Renal cortex interstitium (tissue), 11 donors: ENCODE results near the gene LEUTX. TPM values are rescaled to one million over a fixed set of nuclear protein-coding genes. Genes with fewer than 3 reads are reported as not detected.

ENCODE experiments used
- DNase-seq, 11 donors: peaks; one replicate each; pipeline ENCODE4 v3.0.0-alpha.2; 2013; ENCODE audit warnings: low read depth in 9 of 11, low spot score in 4 of 11; ENCODE audit errors: extremely low read depth in 1 of 11
- polyA plus RNA-seq, 3 donors: library from polyadenylated mRNA; unstranded; fragments of 120-200 nt; gene quantifications; one replicate each; pipeline ENCODE4 v1.2.1, GENCODE V29; 2013; ENCODE audit not compliant: insufficient read length in 3 of 3

Gene LEUTX
- polyA plus RNA-seq, 3 donors, result not detected

DNA sequence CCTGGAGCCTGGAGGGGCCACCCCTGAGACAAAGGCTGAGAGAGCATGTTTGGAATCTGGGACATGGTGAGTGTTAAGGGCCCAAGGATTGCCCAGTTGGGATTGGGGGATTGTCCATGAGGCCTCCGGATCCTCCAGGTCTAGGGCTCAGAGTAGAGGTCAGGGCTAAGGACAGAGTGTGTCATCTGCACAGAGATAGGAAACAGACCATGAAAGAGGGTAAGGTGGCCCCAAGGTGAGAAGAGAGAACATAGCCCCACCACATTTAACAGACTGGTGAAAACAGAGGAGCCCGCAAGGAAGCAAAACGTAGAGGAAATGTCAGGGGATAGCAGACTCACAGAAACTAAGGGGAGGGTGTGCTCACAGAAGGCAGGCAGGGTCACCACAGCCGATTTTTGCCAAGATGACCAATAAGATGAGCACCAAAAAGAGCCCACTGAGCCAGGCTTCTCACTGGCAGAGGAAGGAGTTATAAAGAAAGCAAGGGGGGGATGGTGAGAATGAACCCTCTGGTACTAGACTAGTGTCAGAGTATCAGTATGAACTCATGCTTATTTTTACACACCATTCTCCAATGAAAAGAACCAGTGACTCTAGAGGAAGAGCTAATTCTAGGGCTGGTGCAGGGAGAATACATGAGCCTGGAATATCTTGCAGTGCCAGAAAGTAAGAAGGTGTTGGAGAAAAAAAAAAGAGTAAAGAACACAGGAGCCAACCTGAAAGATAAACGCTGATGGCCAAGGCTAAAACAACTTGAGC lies 37.8 kb downstream of the LEUTX start:
- no peak for DNase-seq

DNA sequence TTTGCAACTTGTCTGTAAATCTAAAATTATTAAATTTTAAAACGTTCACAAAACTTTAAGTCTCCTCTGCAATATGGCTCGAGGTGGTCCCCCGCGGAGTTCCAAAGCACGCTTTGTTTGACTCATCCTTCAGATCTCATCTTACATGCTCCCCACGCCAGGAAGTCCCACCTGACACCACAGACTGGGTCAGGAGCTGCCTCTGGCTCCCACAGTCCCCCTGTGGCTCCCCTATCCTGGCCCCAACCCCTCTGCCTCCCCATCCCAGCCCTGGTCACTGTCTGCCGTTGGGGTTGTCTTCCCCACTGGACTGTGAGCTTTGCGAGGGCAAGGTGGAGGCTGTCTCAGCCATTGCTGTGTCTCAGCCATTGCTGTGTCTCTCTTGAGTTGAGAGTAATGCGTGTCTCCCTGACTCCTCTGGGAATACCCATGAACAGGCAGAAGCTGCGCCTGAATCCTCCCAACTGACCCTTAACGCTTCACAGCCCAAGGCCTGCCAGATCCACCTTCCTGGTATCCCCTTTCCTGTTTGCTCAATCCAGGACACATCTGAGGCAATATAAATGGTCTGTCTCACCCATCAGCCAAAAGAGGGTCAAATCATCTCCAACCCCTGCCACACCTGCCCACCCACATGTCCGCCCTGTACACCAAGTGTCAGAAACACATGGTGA lies 39.4 kb downstream of the LEUTX start:
- DNase-seq, result no peak

DNA sequence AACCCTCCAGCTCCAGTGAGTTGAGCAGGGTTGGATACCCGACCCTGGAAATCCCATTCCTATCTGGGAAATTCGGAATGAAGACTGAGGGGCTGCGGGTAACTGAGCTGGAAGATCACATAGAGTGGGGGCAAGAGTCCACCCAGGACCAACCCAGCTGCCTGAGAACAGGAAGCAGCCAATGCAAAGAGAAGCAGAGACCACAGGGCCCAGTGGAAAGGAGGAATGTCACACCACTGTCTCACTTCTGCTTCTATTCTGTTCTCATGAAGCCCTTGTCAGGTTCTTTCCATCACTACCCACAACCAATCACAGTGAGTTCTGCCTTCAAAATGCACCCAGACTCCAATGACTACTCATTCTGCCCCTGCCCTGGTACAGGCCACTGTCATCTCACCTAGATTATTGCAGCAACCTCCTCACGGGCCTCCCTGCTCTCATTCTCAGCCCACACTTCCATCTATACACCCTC lies 40.0 kb downstream of the LEUTX start:
- no peak for DNase-seq

DNA sequence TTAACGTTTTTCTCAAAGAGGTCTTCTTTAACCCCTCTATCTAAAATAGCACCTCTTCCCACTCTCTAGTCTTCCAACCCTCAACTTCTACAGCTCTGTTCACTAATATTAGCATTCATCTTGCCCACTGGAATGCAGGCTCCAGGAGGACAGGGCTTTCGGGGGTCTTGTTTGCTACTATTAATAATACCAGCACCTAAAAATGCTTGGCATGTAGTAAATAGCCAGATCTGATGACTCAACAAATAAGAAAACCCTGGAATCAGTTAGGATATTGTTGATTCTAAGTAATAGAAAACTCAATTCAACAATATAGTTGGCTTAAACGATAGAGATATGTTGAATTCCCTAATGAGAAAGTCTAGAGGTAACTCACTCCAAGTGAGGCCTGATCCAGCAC lies 41.1 kb downstream of the LEUTX start:
- DNase-seq, result no peak

DNA sequence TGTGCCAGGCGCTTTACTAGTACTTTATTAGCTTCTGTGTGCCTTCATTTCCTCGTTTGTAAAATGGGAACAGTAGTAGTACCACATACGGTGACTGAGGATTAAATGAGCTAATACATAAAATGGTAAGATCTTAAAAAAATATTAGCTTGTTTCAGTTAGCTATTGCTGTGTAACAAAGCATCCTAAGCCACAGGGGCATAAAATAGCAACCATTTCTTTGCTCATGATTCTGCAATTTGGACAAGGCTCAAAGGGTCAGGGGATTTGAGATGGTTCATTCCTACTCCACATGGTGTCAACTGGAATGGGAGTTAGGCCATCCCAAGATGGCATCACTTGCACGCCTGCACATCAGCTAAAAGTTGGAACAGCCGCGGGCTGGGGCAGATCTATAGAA lies 42.0 kb downstream of the LEUTX start:
- DNase-seq, result no peak

DNA sequence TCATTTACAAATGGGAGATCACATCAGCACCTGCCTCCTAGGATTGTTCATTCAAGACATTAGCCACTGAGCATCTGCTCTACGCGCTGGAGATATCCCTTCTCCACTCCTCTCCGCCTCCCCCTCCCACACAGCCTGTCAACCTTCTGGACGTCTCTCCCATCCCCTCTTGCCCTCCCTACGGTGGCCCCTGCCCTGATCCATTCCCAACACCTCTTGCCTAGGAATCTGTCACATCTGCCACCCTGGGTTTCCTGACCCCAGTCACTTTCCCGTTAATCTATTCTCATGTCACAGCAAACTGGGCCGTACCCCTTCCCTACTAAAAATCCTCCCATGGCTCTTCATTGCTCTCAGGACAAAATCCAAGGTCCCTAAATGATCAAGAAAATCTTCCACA lies 45.0 kb downstream of the LEUTX start:
- no peak for DNase-seq

DNA sequence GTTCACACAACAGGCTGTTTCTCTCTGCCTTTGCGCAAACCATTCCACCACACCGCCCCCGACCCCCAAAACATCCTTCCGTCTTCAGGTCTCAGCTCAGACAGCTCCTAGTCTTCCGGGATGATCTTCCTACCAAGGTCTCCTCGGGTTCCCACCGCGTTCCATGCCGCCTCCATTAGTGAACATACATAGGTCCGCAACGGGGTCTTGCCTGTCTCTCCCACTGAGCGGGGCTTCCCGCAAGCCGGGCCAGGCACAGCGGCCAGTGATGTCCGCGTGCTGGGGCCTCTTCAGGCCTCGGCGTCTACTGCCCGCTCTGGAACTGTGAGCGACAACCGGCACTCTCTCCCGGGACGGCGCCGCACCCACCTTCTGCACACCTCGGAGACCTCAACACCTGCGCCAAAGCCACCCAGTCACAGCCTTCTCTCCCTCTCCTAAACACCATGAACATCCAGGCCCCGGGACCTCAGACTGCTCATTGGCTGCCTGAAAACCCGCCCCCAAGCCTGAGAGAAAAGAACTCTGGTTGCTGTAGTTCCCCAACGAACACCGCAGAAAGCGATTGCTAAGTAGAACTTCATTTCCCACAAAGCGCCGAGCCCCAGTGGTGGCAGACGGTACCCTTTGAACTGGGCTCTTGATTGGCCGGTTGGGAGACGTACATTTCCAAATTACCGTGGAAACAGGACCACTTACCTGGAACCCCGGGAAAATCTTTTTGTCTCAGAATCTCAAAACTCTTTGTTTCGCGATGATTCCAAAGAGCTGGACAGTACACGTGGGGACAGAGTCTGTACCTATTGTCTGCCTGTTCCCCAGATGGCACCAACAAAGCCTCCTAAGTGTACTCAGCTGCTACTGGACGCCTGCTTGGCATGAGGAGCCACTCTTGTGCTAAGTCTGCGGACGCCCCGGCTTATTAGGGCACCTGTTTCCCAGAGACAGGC lies 45.8 kb downstream of the LEUTX start:
- peak; percentile 67 to 93 (median 87) for DNase-seq

DNA sequence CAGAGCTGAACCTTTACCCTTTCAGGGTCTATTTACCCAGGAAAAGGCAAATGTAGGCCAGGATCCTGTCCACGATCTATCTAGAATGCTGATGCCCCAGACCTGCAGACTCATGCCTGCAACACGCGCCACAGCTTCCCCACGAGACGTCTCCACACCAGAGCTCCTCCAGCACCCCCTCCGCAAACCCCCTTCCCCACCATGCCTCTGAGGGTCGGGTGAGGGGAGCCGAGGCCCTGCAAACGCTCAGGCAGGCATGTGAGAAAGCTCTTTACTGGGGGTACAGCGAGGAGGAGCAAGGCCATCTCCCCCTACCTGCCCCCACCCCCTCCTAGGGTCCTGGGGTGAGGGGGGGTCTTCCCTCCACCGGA lies 46.4 kb downstream of the LEUTX start:
- no peak for DNase-seq

DNA sequence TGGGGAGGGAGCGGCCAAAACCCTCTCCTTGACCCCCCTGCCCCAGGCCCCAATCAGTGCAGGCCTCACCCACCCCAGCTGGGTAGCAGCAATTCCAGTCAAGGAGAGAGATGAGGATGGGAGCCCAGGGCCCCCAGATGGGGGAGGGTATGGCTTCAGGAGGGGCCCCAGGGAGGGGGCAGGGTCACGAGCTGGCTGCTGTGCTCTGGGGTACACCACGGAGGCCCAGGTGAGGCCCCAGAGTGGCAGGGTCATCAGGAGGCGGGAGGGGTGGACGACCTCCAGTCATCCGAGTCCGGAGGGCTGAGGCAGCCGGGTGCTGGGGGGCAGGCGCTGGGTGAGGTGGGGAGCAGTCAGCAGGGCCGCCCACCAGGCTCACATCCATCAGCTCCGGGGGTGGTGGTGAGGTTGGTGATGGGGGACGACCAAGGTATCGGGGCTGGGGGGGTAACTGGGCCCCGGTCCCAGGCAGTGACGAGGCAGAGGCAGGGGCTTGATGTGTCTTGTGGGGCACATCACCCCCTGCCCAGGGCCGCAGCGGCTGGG lies 47.0 kb downstream of the LEUTX start:
- DNase-seq, result no peak

DNA sequence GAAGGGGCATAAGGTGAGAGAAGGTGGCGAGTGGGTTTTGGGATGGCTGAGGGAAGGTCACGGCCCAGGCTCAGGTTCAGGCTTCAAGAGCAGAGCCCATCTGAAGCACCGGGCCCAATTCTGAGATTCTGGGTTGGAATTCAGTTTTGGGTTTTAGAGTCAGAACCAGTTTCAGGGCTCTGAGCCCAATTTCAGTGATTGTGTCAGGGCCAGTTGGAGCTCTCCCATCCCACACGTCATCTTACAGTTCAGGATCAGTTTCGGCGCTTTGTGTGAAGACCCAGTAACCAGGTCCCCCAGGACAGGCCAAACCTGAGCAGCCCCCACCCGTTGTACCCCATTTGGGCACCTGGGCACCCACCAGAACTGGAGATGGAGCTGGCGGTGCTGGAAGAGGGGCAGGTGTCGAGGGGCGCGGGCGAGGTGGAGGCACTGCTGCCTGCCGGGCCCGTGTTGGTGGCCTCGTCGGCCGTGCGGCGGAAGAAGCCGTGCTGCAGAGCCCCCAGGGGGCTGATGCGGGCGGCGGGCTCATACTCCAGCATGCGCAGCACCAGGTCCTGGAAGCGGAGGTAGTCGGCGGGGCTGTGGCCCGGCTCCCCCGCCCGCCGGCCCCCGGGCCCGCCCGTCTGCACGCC lies 47.8 kb downstream of the LEUTX start:
- no peak for DNase-seq

DNA sequence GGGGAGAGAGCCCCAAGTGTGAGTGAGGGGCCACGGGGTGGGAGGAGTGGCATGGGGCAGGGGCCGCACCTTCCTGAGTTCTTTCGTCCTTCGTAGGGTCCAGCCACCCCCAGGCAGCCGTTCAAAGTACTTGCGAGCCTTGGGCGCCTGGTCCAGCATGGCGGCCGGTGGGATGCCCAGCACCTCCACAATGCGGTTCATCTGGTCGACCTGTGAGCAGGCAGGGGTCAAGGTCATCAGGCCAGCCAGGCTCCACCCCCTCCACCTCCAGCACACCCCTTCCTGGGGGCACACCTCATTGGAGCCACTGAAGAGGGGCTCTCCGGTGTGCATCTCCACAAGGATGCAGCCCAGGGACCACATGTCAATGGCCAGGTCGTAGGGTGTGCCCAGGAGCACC lies 48.6 kb downstream of the LEUTX start:
- DNase-seq, result no peak

DNA sequence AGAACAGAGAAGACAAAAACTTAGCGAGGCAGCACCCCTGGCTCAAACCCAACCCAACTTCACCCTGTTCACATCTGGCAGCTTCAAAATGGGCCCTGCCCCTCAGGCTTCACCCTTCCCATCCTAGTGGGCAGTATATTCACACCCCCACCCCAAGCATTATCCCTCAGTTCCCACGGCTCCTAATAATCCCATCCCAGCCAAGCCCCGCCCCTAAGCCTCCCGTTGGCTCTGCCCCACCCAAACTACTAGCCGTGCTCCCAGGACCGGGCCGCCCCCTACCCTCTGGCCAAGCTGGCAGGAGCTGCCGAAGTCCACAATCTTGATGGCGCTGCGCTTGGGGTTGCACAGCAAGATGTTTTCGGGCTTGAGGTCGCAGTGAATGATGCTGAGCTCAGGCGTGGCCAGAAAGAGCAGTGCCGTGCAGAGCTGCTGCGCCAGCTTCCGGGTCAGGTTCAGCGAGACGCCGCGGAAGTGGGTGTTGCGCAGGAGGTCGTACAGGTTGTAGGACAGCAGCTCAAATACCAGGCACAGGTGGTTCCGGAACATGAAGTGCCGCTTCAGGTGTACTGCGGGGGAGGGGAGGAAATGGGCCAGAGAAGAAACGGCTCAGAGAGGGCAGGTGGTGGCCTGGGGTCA lies 49.5 kb downstream of the LEUTX start:
- DNase-seq, result no peak

DNA sequence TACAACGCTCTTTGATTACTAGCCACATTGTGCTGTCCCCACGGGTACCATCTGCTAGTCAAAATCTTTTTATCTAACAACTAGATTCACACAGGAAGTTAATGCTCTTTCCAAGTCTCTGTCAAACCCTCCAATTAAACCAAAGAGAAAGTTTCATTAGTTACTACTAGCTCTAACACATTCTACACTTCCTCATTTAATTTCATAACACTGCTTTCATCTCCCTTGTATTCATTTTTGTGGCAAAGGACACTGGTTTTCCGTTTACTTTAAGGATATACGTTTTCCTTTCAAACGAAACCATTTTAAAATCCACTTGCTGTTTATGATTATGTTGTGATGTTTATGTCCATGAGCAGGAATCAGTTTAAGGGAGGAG lies 50.0 kb downstream of the LEUTX start:
- no peak for DNase-seq

DNA sequence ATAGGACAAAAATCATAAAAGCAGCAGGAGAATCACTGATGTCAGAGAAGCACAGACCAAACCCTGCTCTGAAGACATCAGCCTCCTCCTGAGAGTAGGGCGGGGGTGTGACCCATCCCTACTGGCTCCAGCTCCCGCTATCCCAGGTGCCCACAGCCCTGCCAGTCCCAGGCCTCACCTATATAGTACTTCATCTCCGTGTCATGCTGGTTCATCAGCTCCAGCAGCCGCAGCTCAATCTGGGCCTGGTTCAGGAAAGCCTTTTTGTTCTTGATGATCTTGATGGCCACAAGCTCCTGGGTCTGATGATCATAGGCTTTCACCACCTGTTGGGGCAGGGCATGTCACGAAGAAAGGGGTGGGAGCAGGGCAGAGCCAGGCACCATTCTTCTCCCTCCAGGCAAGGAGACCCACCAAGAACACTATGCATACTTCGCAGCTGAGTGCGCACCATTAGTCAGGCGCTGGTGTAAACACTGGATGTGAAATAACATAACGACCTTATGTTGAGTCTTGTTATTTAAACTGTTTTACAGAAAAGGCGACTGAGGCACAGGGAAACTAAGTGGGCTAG lies 51.1 kb downstream of the LEUTX start:
- DNase-seq, result no peak

DNA sequence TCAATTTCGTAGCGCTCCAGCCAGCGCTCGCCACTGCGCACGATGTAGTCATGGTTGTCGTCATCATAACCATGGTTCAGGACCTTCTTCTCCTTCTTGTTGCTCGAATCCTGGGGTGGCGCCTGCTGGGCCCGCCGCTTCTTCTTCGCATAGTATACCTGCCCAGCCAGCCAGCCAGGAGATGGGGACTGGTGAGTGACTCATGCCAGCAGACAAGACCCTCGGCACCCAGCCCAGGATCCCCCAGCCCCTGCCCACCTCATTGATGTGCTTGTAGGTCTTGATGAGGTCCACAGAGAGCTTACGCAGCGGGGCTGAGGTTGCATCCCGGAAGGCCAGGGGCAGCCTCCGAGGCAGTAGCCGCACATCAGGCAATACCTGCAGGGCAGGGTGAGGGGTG lies 51.8 kb downstream of the LEUTX start:
- no peak for DNase-seq

DNA sequence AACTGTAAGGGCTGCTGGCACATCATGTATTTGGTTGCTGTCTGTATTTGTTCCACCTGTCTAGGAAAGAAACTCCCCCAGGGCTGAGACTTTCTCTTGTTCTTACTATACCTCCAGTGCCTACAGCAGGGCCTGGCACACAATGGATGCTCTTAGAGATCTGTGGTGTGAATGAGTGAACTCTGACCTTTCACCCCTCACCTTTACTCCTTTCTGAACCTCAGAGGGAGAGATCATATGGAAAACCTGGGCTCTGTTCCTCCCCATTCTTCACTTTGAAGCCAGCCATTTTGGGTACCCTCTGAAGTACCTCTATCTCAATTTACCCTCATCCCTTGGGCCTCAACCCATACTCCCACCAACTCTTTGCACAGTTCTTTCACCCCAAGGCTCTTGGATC lies 52.2 kb downstream of the LEUTX start:
- no peak for DNase-seq

DNA sequence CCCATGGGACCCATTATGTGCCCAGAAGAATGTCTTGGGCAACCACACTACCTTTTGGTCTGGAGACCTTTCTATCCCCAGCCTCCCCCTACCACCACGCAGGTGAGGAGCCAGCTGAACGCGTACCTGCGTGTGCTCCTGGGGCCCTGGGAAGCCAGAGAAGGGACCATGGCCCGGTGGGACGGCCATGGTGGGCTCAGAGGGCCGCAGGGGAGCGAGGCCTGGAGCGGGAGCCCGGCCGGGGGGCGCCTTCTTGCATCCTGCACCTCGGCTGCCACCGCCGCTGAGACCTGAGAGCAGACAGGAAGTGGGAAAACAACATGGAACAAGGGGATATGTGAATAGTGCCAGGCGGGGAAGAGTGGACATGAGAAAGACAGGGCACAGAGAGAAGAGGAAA lies 53.0 kb downstream of the LEUTX start:
- no peak for DNase-seq

DNA sequence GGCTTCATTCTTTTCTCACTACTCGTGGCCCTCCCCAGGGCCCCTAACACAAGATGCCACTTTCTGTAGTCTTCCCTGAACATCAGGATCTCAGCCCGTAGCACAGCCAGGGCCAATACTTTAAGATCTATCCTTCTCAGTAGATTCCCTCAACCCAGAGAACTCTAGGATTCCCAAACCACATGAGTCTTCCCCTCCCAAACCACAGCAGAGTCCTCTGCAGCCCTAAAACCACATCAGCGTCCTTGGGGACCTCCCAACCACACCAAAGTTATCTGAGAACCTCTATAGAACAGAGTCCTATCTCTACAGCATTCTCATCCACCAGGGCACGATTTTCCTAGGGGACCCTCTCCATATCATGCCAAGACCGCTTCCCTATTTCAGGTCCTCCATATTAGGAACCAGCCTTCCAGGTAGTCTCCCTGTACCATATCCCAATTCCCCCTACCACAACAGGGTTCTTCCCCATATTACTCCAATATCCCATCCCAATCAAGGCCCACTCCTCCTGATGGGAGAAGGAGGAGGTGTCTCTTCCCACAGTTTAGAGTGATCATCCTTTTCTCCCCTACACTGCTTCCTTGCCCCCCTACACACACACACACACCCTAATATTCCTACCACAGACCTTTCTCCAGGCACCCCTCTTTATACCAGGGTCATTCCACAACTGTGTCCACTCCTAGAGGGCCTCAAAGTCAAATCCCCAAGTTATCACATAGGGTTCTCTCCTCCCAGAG lies 53.9 kb downstream of the LEUTX start:
- DNase-seq, result no peak
